Suprapubic skin (tissue), 4 donors: ENCODE data around the gene PARN. TPM values are rescaled to one million over a fixed set of nuclear protein-coding genes. Genes with fewer than 3 reads are reported as not detected.

Source experiments
- DNase-seq, 2 donors: peaks; one replicate each; pipeline ENCODE4 v3.0.0-alpha.2; 2019; ENCODE audit warnings: low spot score in 2 of 2
- H3K27ac ChIP-seq: fragments of 200-600 bp; sonication (generic); one replicate; pipeline ENCODE4 v1.5.1; 2019
- H3K27me3 ChIP-seq: fragments of 200-600 bp; sonication (generic); one replicate; pipeline ENCODE4 v1.5.1; 2019
- H3K36me3 ChIP-seq: fragments of 200-600 bp; sonication (generic); one replicate; pipeline ENCODE4 v1.5.1; 2019
- H3K4me1 ChIP-seq: fragments of 200-600 bp; sonication (generic); one replicate; pipeline ENCODE4 v1.5.1; 2019
- H3K4me3 ChIP-seq: fragments of 200-600 bp; sonication (generic); one replicate; pipeline ENCODE4 v1.5.1; 2019; ENCODE audit warnings: mild to moderate bottlenecking
- H3K9me3 ChIP-seq: fragments of 200-600 bp; sonication (generic); one replicate; pipeline ENCODE4 v1.5.1; 2019
- EP300 ChIP-seq: sonication (generic); formaldehyde crosslinking; IDR thresholded peaks from one replicate; pipeline ENCODE4 v1.6.1; 2017; ENCODE audit warnings: antibody characterized with exemption
- POLR2A ChIP-seq, 2 donors: fragments of 450-650 bp; IDR thresholded peaks; one replicate each; pipeline ENCODE4 v1.6.1; 2017; ENCODE audit warnings: antibody characterized with exemption in 2 of 2, mild to moderate bottlenecking in 2 of 2, moderate library complexity in 2 of 2
- POLR2AphosphoS5 ChIP-seq, 3 donors: sonication (generic); formaldehyde crosslinking; IDR thresholded peaks; one replicate each; pipeline ENCODE4 v1.6.1; 2017; ENCODE audit warnings: antibody characterized with exemption in 3 of 3
- WGBS: methylation state at CpG from one replicate; pipeline ENCODE4 v1.1.5; 2018; 5-methylcytosine and 5-hydroxymethylcytosine counted together
- total RNA-seq, 4 donors: library from RNA; depleted of rRNA; stranded (reverse); fragments of >200 nt; gene quantifications; one replicate each; pipeline ENCODE4 v1.1.0, GENCODE V29; 2016
- TF ChIP-seq, protein P1 (sequence below), 2 donors: fragments of 200-600 bp in 1 of 2; fragments of 450-650 bp in 1 of 2; sonication (generic) in 1 of 2; IDR thresholded peaks; one replicate each; pipeline ENCODE4 v1.5.1; 2016 to 2019; ENCODE audit warnings: antibody characterized with exemption in 2 of 2, mild to moderate bottlenecking in 1 of 2, moderate library complexity in 1 of 2

The PARN gene
- total RNA-seq, 4 donors from 2014 or later, result 33.7 to 44.6 (median 37.1) TPM

GRCh38 chr16:14613991-14614390, 16.1 kb downstream of the PARN start:
- Histone ChIP-seq H3K36me3 (peaks cover 90% of the 10 kb centered on the region), H3K27me3 (no peaks in the 10 kb centered on the region), H3K4me1 (no peaks in the 10 kb centered on the region), H3K27ac (no peak overlapping the region), H3K4me3 (no peak overlapping the region), H3K9me3 (no peaks in the 10 kb centered on the region)
- 97% methylated on average over 4 of the region's 4 CpGs for WGBS
- TF ChIP-seq POLR2AphosphoS5 (IDR thresholded peaks at IDR 0.05) (no peak), EP300 (no peak), POLR2A (IDR thresholded peaks at IDR 0.05) (no peak)
- TF ChIP-seq, protein P1, sequence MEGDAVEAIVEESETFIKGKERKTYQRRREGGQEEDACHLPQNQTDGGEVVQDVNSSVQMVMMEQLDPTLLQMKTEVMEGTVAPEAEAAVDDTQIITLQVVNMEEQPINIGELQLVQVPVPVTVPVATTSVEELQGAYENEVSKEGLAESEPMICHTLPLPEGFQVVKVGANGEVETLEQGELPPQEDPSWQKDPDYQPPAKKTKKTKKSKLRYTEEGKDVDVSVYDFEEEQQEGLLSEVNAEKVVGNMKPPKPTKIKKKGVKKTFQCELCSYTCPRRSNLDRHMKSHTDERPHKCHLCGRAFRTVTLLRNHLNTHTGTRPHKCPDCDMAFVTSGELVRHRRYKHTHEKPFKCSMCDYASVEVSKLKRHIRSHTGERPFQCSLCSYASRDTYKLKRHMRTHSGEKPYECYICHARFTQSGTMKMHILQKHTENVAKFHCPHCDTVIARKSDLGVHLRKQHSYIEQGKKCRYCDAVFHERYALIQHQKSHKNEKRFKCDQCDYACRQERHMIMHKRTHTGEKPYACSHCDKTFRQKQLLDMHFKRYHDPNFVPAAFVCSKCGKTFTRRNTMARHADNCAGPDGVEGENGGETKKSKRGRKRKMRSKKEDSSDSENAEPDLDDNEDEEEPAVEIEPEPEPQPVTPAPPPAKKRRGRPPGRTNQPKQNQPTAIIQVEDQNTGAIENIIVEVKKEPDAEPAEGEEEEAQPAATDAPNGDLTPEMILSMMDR (IDR thresholded peaks at IDR 0.05), result no peak
- DNase-seq, result no peak

- H3K36me3 ChIP-seq, result peaks cover 93% of the 10 kb centered on the region
Measured at GRCh38 chr16:14611660-14612059, 18.4 kb downstream of the PARN start.

GRCh38 chr16:14609716-14610115, 20.3 kb downstream of the PARN start:
- Histone ChIP-seq H3K4me1 (no peaks in the 10 kb centered on the region), H3K9me3 (no peaks in the 10 kb centered on the region), H3K27me3 (no peaks in the 10 kb centered on the region), H3K27ac (no peak overlapping the region), H3K4me3 (no peak overlapping the region), H3K36me3 (peaks cover 93% of the 10 kb centered on the region)
- 93% methylated on average over 6 of the region's 6 CpGs for whole genome bisulfite sequencing
- DNase-seq, result no peak
- TF ChIP-seq EP300 (no peak), POLR2A (IDR thresholded peaks at IDR 0.05) (no peak), POLR2AphosphoS5 (IDR thresholded peaks at IDR 0.05) (no peak)
- TF ChIP-seq, protein P1 (IDR thresholded peaks at IDR 0.05), result no peak

More at GRCh38 chr16:14611660-14612059, 18.4 kb downstream of the PARN start:
- no peaks in the 10 kb centered on the region for H3K27me3 ChIP-seq
- no peak for DNase-seq
- TF ChIP-seq, protein P1 (IDR thresholded peaks at IDR 0.05), result no peak
- TF ChIP-seq POLR2AphosphoS5 (IDR thresholded peaks at IDR 0.05) (no peak), POLR2A (IDR thresholded peaks at IDR 0.05) (no peak), EP300 (no peak)
- H3K27ac ChIP-seq, result no peak overlapping the region
- H3K4me3 ChIP-seq, result no peak overlapping the region
- no peaks in the 10 kb centered on the region for H3K9me3 ChIP-seq
- 99% methylated on average over 14 of the region's 14 CpGs for WGBS
- no peaks in the 10 kb centered on the region for H3K4me1 ChIP-seq

DNA sequence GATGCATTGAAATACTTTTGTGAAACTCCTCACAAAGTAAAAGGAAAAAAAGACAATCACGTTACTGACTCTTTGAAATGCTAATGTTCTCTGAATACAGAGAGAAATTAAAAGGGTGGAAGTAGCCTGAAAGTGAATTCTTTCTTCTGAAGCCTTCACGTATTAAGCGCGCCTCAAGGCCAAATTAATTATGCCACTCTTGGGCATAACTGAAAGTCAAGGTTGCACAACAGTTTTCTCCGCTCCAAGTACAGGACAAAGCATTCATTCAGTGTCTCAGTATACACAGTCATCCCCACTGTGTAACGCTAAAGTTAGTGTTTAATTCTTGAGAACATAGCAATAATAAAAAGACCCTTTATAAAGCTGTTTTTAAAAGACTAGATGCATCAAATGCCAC, 21.5 kb downstream of the PARN start:
- Histone ChIP-seq H3K4me3 (no peak overlapping the region), H3K27ac (no peak overlapping the region), H3K4me1 (no peaks in the 10 kb centered on the region), H3K27me3 (no peaks in the 10 kb centered on the region), H3K36me3 (peaks cover 95% of the 10 kb centered on the region), H3K9me3 (no peaks in the 10 kb centered on the region)
- TF ChIP-seq EP300, result no peak
- TF ChIP-seq, protein P1 (IDR thresholded peaks at IDR 0.05), result no peak
- TF ChIP-seq POLR2A (IDR thresholded peaks at IDR 0.05), result no peak
- TF ChIP-seq POLR2AphosphoS5 (IDR thresholded peaks at IDR 0.05), result no peak
- WGBS, result 71% methylated on average over 6 of the region's 6 CpGs
- no peak for DNase-seq

GRCh38 chr16:14608111-14608566, 21.9 kb downstream of the PARN start:
- Histone ChIP-seq H3K27me3 (no peaks in the 10 kb centered on the region), H3K4me1 (no peaks in the 10 kb centered on the region), H3K27ac (no peak overlapping the region), H3K36me3 (peaks cover 95% of the 10 kb centered on the region), H3K9me3 (no peaks in the 10 kb centered on the region), H3K4me3 (no peak overlapping the region)
- WGBS, result 84% methylated on average over 4 of the region's 4 CpGs
- no peak for DNase-seq
- TF ChIP-seq POLR2AphosphoS5 (IDR thresholded peaks at IDR 0.05) (no peak), POLR2A (IDR thresholded peaks at IDR 0.05) (no peak)
- TF ChIP-seq, protein P1 (IDR thresholded peaks at IDR 0.05), result no peak
